COLO829 (cell line): ENCODE results near the gene DNAJB12.
"Not testable (repeated sequence)": the region's sequence is repeated elsewhere in the genome, so short reads cannot be mapped to it uniquely, and the experiment has no call there.

ENCODE experiments used
- DNase-seq: peaks from one replicate; pipeline ENCODE4 v3.0.0; 2012; ENCODE audit warnings: low spot score

The DNAJB12 gene

DNA sequence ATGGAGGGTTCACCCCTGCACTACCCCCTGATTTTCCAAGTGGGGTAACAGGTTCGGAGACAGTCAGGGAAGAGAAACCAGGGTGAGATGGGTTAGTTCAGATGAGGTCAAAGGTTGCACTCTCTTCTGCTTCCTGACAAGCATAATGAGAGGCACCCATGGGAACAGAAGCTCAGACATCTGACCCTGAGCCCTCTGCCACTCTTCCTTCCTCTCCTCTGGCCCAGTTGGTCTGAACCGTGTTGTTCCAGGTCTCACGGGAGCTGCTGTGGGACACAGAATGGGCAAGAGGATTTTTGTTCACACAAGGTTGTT lies 38.4 kb downstream of the DNAJB12 start:
- DNase-seq, result no peak

DNA sequence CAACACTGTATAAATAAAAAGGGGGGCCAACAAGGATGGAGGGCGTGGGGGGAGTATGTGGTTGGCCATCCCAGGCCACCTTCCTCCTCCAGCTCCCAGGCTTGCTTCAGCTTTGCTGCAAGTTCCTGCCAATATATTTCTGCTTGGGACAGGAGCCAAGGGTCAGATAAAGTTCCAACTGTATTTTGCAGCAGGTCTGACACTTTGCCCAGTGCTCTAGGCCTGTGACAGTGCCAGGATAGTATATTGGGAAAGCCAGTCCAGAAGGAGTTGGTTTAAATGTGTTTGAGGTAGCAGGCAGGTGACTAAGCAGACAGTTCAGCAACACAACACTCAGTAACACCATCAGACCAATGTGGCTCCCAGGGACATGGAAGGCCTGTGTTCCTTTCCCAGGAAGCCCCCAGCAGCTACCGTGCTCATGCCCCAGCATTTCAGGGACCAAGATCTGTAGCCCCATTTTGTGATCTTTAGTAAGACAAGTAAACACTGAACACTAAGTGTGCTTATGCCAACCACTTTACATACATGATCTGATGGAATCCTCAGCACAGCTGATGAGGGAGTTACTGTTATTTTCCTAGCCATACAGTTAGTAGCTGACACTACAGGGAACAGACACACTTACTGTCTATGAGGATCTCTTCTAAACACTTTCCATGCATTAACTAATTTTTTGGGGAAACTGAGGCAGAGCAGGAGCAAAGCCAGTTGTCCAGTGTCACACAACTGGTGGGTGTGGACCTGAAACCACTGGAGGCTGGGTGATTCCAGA lies 38.9 kb downstream of the DNAJB12 start:
- DNase-seq, result no peak

DNA sequence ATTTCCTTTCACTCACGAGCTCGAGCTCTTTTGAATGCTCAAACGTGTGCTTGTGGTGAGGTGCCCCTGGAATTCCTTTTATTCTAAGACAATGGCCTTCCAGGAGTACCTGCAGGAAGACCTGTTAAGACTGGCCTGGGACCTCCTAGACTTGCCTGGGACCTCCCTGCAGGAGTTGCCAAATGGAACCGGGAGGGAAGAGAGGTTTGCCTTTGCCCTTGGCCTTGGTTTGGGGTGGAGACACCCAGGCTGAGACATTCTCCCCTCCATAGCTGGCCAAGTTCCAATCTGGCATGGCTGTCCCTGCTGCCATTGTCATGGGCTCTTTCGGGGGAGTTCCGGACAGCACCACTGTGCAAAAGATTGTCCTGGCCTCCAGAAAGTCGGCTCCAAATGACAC lies 39.7 kb downstream of the DNAJB12 start:
- no peak for DNase-seq

DNA sequence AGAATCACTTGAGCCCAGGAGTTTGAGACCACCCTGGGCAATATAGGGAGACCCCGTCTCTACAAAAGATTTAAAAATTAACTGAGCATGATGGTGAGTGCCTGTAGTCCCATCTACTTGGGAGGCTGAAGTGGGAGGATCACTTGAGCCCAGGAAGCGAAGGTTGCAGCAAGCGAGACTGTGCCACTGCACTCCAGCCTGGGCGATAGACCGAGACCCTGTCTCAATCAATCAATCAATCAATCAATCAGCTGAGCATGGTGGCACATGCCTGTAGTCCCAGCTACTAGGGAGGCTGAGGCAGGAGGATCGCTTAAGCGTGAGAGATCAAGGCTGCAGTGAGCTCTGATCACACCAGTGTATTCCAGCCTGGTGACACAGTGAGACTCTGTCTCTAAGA lies 40.5 kb downstream of the DNAJB12 start:
- DNase-seq, result no peak

DNA sequence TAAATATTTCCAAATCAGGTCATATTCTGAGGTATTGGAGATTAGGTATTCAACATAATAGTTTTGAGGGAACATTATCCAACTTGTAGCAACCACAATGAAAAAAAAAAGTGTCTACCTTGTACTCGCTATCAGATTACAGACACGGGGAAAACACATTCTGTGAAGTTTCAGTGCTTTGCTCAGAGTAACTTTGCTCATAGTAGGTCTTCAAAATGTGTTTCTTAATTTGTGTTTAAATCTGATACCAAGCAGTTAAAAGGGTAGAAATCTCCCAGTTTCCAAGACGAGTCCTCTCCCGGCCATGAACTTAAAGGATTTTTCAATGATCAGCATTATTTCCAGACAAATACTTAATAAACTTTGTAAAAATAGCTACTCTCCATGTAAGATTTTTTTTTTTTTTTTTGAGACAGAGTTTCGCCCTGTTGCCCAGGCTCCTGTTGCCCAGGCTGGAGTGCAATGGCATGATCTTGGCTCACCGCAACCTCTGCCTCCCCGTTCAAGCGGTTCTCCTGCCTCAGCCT lies 41.8 kb downstream of the DNAJB12 start:
- DNase-seq, result no peak

DNA sequence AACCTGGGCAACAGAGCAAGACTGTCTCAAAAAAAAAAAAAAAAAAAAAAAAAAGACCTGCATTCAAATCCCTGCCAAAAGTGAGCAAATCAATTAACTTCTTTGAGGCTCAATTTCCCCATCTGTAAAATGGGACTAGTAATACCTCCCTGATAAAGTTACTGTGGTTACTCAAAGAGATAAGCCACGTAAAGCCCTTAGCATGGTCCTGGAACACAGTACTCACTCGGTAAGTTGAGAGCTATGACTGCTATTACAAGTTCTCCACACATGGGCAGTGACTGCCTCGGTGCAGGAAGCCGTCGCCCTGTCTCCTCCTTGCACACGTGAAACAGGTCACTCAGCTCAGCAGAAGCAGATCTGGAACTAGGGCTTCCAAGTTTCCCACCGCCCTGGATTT lies 43.1 kb downstream of the DNAJB12 start:
- no peak for DNase-seq

DNA sequence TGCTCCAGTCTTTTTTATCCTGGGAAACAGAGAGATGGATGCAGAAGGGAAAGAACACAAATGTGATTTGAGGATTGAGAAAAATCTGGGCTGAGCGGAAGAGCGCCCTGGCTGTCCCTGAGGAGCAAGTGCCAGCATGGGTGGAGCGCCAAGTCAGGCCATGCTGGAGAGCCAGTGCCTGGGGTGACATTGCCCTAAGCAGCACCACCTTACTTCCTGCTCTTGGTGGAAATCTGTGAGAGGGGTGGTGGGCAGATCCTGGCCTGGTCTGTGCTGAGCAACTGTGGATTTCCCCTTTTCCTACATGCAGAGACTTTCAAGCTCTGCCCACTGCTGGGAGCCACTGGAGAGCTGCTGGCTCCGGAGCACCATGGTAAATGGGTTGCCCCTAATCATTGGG lies 44.1 kb downstream of the DNAJB12 start:
- DNase-seq, result no peak

DNA sequence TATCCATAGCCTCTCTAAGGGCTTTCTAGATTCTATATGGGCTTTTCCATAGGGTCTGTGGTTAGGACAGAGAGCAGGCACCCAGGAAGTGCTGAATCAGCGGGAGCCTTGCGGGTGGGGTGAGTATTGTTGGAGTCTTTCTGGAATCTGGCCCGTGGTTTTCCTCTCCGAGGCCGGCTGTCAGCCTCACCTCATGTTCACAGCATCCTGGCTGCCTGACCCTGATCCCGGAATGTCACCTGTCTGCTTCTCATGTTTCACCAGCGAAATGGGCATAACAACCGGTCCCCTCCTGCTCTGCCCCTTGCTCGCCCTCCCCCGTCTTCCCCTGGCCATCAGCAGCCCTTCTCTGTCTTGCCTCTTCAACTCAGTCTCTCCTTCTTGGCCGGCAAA lies 44.5 kb downstream of the DNAJB12 start:
- no peak for DNase-seq

DNA sequence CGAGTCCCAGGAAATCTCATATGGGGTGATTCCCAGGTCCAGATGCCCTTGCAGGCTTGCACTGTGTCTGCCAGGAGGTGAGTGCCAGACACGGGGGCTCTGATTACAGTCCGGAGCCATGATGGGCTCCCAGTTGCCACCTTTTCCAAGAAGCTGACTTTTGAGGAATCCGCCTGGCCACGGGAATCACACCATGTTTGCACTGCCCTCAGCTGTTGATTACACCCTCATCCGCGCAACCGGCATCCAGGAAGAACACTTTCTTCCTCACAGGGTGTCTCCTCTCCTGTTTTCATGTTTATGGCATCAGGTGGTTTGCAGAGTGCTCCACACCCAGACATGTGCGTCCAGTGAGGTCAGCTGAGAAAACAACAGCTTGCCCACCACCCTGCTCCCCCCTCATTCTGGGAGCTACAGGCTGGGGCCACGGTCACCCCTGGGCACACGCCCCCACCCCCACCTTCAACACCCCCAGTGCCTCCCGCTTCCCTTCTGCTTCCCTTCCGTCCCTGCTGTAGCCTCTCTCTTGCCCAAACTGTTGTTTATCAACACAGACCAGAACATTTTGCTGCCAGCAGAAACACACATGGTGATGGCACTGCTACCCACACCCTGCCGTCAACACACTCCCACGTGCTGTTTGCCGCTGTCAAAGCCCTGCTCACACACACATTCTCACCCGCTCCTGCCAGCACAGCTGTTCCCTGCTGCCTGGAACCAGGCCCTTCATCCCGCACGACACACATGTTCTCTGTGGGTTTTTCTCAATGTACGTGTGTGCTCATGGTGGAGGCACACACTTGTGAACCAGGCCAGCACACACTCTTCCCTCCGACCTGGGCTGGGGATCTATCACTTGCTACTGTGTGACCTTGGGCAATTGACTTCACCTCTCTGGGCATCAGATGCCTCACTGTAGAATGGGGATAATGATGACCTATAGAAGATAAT lies 45.2 kb downstream of the DNAJB12 start:
- DNase-seq, result no peak

DNA sequence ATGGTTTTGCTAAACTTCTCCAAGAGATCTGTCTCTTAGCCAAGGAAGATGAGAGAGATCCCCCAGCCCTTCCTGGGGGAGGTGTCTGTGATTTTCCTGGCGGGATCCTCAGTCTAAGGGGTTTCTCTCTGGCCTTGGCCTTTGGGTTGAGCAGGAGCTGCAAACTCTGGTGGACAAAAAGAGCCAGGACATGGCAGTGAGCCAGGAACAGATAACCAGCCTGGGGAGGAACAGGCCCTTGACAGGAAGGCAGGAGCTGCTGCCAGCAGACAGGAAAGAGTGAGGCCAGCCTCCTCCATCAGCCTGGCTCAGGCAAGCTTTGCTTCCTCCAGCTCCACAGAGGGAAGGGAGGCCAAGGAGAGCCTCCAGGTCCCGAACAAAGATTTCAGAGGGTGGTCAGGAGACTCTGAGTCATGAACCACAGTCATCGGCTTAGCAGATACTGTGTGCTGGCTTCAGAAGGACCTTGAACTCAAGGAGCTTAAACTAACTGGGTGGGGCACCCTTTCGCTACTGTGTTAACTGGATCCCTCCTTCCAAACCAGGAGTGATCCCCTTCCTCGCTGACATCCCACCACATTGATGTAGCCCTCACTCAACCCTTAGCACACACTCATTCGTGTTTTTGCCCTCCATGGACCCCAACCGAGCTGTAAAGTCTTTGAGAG lies 46.3 kb downstream of the DNAJB12 start:
- peak; percentile 38 for DNase-seq

DNA sequence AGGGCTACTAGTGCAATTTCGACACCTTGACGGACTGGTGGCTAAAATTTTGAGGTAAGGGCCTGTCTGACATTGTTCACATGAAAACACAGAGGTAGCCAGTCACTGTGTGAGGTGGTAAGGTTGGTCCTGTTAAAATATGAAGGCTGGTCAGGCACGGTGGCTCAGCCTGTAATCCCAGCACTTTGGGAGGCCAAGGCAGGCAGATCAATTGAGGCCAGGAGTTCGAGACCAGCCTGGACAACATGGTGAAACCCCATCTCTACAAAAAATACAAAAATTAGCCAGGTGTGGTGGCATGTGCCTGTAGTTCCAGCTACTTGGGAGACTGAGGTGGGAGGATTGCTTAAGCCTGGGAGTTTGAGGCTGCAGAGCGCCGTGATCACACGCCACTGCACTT lies 47.0 kb downstream of the DNAJB12 start:
- DNase-seq, result not testable (repeated sequence)

DNA sequence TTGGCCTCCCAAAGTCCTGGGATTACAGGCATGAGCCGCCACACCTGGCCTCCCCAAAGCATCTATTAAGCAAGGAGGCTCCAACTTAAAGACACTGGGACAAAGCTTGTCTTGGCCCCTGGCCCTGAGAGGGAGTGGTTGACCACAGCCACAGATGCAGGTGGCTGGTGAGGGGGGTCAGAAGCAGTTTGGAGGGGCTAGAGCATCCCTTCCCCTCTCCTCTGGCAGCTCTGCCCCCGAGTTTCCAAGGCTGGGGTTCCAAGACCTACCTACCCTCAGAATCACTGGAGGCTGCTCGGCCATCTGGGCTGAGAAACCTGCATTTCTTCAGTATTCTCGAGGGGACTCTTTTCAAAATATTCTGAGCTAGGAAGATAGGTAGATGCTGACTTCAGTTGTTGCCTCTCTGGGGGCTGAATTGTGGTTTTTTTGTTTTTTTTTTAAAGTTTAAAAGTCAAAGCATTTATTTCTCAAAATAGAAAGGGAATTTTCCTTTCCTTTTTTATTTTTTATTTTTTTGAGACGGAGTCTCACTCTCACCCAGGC lies 48.4 kb downstream of the DNAJB12 start:
- no peak for DNase-seq

DNA sequence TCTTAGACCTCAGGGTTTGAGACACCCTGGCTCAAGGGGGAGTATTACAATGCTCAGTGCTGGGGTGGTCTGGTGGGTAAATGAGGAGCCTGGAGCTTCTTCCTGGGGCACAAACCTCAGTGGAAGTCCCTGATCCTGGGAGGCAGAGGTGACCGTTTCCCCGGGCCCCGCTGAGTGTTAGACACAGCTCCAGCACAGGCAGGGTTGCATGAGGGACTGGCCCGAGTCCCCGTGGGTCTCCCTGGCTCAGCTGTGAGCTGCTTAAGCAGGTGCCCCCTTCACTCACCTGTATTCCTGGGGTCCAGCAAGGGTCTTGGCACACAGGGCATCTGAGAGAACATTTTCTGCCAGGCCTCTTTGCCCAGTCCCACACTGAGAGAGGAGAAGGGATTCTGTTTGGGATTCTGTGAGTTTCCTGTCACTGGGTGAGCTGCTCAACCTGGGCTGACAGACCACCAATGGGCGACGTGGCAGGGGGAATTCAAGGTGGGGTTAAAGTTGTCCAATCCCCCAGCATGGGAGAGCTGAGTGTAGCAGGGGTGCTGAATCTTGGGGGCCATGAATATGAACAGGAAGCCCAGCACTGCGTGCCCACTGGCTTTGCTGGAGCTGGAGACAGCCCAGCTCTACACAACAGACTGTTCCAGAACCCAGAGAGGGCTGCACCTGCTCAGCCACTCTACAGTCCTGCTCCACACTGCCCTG lies 51.1 kb downstream of the DNAJB12 start:
- no peak for DNase-seq

DNA sequence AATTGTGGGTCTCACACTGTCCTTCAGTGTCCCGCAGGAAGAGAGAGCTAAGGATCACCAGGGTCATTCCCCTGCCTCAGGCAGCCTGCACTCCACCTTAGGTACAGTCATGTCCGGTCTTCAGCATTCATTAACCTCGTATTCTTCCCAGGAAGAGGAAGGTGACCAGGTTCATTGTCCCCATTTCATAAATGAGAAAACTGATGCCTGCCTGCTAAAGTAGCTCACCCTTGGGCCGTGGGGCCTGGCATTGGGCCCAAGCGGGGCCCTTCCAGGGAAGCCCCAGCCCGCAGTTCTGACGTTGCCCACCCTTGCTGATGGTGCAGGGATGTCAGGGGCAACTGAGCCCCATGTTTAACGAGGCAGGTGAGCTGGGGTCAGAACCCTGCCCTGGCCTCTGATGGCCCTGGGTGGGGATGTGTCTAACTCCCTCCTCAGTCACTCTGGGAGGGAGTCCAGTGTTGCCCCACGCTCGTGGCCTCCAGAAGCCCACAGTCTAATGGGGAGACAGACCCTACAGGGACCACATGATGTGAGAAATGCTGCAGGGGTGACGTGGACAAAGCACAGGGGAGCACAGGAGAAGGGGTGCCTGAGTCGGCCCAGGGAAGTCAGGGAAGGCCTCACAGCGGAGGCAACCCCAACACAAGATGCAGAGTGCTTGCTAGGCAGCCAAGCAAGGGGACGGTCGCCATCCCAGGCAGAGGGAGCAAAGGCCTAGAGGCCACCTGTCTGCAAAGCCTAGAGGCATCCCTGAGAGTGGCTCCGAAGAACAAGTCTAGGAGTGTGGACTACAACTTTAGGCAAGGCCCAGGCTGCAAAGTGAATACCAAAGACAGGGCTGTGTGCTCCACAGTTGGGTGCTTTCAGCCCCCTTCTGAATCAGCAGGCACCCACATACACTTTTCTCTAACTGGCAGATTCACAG lies 55.9 kb downstream of the DNAJB12 start:
- no peak for DNase-seq

DNA sequence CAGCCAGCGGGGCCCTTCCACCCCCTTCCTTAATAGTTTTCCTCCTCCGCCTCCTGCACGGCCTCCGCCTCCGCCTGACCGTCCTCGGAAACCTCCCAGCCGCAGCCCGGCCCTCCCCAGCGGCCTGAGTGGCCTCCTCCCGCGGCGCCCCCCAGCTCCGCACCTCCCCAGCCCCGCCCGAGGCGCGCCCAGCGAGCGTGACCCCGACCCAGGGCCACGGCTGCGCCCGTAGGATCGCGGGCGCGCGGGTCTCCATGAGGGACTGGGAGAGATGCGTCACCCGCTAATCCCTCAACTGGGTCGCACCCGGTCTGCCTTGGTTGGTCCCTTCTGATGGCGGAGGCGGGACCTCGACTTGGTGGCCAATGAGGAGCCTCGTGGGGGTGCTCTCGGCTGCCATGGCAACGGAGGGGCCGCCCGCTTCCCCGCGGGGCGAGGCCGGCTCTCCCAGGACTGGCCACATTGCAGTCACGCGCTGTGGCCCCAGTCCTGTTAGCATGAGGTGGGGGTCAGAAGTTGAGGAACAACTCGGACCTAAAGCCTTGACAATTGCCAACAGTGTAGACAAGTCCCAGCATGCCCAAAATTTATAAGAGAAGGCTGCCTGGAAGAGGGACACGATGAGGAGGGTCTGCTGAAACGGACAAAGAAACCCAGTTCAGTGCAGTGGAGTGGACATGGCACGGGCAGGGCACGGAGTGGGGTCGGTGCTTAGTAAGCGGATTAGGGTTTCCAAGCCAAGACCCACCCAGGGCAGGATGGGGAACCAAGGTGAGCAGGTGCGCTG lies 56.7 kb downstream of the DNAJB12 start:
- peak; percentile 71 for DNase-seq

DNA sequence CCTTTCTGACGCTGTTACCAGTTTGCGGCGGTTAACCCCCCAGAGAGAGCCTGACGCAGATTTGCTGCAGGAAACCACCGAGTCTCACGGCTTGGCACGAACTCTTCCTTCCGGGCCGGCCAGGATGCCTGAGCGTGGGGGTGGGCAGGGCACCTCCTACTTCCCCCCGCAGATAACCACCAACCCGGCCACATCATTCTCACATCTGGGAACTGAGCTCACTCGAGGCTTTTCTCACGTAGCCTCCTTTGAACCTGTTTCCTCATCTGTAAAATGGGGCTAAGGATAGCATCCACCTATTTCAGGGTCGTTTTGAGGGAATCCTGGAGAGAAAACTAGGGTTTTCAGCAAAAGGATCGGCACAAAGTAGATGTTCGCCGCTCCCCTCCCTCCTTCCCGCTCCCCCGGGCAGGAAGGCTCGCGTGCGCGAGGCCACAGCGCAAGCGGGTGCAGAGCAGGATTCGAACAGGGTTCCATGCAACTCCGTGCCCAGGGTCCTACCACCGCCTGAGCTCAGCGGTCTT lies 57.4 kb downstream of the DNAJB12 start:
- no peak for DNase-seq

DNA sequence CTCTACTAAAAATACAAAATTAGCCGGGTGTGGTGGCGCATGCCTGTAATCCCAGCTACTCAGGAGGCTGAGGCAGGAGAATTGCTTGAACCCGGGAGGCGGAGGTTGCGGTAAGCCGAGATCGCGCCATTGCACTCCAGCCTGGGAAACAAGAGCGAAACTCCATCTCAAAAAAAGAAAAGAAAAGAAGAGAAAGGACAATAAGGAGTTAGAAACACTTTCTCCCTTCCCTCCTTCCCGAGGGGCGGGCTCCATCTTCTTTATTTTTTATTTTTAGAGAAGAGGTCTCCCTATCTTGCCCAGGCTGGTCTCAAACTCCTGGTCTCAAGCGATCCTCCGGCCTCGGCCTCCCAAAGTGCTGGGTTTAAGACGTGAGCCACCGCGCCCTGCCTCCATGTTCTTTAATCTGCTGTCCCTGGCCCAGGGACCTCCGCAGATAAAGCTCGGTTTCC lies 57.9 kb downstream of the DNAJB12 start:
- not testable (repeated sequence) for DNase-seq

DNA sequence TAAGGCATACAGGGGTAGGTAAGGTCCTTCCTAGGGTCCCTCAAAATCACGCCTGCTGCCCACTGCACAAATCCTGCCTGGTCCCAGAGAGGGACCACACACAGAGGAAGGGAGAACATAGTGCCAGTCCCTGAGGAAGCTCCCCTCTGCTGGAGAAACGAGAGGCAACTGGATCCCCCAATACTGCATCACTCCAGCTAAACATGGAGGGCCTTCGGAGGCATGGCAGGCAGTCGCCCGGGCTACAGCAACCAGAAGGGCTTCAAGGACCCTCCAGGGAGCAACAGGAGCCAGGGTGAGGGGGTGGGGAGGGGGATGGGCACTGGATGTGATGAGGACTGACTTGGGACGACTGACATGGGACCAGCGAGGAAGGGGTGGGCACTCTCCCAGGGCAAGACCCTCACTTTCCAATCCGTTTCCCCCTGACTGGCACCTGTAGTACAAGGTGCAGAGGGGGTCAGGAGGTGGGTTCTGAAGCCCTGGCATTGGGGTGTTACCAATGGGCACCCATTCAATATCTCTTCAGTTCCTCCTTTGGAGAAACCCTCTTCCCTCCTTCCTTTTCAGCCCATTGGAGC lies 59.3 kb downstream of the DNAJB12 start:
- no peak for DNase-seq

DNA sequence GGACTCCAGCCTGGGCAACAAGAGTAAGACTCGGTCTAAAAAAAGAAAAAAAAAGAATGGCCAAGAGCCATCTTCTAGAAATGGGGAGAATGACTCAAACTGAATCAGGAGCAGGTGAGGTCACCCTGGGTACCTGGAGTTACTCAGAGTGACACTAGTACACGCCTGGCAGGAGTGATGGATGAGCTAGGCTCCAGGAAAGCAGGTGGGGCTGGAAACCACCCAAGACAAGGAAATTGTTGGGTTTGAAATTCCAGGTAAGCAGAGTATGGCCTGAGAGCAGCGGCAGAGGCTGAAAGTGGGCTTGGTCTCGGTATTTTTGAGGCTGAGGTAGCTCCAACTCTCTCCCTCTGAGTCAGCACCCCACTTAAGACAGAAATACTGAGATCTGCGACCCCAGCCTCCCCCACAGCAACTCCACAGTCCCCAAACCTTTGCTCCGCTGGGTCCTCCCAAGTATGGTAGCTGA lies 62.5 kb downstream of the DNAJB12 start:
- no peak for DNase-seq
